OCI-M2 (cell line): ENCODE data around the gene NUDT5.
"Not testable (repeated sequence)": the region's sequence is repeated elsewhere in the genome, so short reads cannot be mapped to it uniquely, and the experiment has no call there.

Experiments used
- DNase-seq: peaks from one replicate; lab custom pipeline; 2025; ENCODE audit not compliant: unreplicated experiment; lab: John Stamatoyannopoulos, UW

NUDT5 gene

DNA sequence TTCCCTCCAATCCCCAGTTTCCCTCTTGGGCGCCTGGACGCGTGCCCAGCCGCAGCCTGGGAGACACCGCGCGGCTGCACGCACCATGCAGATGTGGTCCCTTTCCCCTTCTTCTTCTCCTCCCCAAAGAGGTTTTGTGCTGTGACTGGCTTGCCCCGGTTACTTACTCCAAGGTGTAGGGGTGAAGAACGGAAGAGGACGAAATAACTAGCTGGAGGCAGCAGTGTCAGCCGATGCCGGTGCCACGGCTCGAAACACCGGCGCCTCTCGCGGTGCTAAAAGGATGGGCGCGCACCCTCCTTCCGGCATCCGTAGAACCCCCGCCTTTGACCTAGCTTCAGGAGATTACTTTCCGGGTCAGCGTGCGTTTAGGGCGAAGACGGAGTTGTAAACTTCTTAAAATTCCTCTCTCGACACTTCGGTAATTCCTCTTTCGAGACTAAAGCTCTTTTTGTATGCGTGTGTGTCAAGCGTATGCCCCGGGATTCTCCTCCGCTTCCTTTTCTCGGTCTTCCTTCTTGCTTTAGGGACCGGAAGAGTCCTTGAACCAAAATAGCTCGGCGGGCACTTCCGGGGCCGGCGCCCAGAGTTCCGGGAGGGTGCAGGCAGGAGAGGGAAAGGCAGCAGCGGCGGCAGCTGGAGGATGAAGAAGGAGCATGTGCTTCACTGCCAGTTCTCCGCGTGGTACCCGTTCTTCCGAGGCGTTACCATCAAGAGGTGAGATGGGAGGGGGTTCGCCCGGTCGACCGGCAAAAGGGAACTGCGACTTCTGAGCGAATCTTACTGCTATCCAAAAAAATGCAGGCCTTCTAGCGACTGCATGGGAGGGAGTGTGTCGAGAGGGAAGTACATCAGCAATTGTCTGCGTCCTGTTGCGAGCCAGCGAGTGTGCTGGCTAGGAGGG lies at the start of gene NUDT5, which contains the start of gene CDC123:
Gene NUDT5, minus strand, starts transcription at position 289 of the 904 bp plus-strand sequence. CDS start 9,600 bp downstream, outside the sequence.
Gene CDC123, plus strand, starts transcription at position 586 of the 904 bp plus-strand sequence. Its CDS starts 58 bp downstream, at position 644.
- DNase-seq, result peak; percentile 61

DNA sequence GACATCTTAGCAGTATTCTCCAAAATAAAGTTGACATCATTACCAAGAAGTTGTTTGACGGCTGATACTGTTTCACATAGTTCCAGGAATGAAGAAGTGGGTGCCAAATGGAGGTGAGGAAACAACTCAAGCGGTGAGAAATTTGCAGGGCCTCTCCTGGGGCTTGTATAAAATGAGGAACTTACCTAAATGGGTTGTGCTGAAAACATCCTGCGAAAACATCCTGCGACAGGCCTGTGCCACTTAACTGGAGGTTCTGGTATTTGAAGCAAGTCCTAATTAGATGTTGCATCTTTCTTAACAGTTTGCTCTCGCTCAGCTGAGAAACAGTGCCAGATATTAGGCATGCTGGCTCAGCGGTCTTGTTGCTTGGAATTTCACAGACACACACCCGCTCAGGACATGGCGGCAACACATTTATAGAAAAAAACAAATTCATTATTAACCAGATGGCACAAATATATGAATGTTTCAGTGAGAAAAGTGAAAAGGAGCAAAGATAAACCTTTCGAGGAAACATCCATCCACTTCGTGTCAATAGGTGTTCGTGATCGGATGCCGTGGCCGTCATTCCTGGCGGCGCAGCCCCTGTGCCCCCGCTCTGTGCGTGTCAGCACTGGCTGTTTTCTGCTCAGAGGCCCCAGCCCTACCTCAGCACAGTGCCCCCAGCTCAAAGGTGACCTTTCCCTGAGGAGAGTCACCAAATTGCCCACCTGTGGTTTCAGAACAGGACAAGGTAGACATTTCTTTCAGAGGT lies 48.4 kb upstream of the NUDT5 start:
- no peak for DNase-seq

DNA sequence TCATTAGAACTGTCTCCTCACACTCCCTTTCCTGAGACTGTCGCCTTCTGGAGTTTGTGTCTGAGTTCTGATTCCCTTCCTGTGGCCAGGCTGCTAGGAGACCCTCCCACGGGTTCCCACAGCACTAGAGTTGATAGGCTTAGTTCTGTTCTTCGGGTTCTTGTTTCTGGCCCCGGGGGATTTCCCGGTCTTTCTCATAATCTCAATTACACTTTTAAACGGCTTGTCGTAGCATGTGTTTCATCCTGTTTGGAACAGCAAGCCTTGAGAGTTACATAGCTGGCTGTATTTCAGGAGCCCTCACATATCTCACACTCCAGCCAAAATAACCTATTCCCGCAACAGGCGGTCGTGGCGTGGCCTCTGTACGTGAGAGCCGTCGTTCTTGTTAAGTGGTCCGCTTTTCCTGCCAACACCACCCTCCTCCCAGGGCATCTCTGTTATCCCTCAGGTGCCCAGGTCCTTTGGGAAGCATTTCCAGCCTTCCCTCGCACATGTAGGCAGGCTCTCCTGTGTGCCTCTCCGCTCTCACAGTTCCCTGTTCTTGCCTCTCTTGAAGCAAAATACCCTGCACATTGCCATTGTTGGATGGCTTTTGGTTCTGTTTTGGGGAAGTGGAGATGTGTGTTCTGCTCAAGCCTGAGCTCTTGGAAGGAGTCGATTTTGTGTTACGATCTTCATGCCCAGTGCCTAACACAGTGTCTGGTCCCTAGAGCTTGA lies 46.3 kb upstream of the NUDT5 start:
- no peak for DNase-seq

DNA sequence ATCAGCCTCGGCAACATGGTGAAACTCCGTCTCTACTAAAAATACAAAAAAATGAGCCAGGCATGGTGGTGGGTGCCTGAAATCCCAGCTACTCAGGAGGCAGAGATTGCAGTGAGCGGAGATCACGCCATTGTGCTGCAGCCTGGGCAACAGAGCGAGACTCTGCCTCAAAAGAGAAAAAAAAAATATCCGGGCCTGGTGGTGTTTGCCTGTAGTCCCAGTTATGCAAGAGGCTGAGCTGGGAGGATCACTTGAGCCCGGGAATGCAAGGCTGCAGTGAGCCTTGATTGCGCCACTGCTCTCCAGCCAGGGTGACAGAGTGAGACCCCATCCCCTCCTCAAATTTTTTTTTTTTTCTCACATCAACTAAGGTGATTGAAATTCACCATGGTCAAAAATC lies 43.1 kb upstream of the NUDT5 start:
- no peak for DNase-seq

DNA sequence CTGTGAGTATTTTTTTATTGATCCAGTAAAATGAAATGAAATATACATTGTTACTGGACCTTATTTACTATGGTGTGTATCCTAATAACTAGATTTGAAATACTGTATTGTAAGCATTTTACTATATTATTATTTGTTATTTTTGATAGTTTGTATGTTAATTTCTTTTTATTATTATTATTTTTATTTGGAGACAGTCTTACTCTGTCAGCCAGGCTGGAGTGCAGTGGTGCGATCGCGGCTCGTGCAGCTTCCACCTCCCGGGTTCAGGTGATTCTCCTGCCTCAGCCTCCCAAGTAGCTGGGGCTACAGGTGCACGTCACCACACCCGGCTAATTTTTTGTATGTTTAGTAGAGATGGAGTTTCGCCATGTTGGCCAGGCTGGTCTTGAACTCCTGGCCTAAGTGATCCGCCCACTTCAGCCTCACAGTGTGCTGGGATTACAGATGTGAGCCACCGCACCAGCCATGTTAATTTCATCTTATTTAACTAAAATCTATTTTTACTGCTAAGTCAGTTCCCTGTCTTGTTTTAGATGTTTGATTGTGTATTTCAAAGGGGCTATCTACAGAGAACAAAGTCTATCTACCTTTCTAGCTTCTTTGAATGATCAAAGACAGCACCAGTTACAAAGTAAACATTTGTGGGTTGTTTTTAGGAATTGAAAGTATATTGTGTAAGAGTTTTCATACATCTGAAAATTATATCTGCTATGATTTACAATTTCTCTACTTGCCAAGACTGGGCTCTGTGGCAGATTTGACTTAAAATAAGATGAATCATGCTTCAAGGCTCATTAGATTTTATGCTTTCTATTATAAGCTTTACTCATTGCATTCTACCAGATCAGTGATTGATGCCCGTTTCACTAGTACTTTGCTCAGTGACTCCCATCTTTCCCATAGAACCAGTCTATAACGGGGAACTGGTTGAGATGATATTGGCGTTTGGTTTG lies 41.9 kb upstream of the NUDT5 start:
- DNase-seq, result no peak

DNA sequence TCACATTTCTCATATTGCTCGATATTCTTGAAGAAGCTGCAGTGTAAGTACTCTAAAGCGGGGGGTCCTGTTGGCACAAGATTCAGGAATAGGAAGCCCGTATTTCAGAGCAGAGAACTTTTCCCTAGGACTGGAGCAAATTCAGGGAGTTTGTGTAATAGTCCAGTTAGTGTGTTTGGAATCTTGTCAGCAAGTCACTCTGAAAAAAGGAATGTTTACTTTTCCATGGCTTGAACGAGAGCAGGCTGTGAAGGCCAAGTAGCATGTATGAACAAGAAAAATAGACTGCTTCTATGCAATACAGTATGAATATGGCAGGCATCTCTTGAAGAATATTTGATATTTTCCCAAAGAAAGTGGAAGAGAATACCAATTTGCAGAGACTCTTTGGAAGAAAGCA lies 40.1 kb upstream of the NUDT5 start:
- no peak for DNase-seq

DNA sequence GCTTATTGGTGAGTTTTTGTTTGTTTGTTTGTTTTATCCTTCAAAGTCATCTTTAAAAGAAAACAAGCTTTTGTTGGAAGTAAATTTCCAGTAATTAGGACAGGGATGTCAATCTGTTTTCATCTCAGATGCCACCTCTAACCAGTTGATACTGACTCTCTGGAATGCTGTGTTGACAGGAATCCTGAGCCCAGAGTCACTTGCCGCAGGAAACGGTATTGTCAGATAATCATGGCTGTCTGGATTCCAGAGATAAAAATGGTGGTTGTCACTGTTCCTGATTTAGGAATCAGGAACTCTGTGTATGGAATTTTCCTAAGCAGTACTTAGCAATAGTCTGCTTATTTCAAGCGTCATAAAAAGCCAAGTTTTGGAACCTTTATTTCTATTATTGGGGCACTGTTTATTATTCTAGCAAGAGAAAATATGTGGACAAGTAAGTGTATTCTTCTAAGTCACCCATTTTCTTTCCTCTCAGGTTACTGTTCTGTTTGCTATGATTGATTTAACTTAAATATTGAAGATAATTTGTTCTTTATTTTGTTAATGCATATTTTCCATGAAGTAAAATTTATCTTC lies 39.5 kb upstream of the NUDT5 start:
- DNase-seq, result no peak

DNA sequence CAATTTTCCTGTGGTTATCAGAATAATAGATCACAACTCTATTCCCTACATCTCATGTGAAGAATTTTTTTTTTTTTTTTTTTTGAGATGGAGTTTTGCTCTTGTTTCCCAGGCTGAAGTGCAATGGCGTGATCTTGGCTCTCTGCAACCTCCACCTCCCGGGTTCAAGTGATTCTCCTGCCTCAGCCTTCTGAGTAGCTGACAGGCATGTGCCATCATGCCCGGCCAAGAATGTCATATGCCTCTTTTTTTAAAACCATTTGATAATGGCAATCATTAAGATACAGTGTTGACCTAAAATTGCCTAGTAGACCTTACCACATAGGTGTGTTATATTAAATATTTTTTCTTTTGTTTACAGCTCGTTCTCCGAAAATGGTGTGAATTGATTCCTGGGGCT lies 39.0 kb upstream of the NUDT5 start:
- DNase-seq, result not testable (repeated sequence)

DNA sequence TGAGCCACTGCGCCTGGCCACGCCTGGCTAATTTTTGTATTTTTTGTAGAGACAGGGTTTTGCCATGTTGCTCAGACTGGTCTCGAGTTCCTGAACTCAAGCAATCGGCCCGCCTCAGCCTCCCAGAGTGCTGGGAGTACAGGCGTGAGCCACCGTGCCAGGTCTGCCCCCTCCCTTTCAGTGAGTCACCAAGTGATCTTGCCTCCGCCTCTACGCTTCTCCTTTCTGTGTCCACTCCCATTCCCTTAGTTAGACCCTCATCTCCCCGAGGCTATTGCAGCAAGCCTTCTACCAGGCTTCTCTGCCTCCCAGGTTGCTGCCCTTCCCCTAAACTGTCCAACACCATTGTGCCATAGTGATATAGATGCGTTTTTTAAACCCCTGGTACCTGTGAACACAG lies 33.2 kb upstream of the NUDT5 start:
- DNase-seq, result no peak

DNA sequence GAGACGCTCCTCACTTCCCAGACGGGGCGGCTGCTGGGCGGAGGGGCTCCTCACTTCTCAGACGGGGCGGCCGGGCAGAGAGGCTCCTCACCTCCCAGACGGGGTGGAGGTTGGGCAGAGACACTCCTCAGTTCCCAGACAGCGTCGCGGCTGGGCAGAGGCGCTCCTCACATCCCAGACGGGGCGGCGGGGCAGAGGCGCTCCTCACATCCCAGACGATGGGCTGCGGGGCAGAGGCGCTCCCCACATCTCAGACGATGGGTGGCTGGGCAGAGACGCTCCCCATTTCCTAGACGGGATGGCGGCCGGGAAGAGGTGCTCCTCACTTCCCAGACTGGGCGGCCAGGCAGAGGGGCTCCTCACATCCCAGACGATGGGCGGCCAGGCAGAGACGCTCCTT lies 30.7 kb upstream of the NUDT5 start:
- not testable (repeated sequence) for DNase-seq

DNA sequence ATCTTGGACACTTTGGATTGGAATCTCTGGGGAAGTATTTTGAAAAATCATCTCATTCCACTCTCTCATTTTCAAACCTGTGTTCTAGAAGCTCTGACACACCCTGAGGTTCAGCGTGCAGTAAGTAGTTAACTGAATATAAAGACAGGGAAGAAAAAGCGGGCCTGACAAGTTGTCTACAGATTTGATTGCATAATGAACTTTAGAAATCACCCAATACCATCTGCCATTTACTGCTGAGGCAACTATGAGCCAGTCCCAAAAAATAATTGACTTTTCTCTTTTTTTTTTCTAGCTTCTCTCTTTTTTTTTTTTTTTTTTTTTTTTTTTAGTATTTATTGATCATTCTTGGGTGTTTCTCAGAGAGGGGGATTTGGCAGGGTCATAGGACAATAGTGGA lies 29.8 kb upstream of the NUDT5 start:
- DNase-seq, result no peak

DNA sequence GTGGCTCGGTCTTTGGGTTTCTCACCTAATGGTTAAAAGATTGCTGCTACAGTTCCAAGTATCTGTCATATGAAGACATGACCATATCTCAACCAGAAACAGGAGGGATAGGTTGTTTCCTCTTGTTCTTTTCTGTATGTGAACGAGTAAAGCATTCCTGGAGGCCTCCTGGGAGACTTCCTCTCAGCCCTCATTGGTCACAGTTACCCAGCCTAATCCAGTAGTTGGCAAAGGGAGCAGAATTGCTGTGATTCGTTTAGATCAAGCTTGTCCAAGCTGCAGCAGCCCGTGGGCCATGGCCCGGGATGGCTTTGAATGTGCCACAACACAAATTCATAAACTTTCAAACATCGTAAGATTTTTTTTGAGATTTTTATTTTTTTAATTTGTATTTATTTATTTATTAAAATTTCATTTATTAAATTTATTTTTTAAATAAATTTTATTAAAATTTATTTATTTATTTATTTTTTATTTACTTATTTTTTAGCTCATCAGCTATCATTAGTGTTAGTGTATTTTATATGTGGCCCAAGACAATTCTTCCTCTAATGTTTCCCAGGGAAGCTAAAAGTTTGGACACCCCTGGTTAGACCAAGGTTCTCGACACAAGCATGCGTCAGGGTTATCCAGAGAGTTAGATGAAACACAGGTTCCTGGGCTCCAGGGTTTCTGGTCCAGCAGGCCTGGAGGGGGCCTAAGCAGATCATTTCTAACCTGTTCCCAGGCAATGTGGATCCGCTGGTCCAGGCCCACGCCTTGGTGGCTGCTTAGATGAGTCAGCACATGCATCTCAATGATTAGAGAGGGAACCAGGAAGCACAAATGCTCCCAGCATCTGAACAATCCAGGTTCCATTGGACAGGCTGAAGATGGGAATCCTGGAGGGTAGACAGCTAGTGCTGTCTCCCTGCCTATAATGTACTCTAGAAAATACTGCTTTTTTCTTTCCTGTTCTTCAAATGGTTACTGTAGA lies 25.9 kb upstream of the NUDT5 start:
- DNase-seq, result no peak

DNA sequence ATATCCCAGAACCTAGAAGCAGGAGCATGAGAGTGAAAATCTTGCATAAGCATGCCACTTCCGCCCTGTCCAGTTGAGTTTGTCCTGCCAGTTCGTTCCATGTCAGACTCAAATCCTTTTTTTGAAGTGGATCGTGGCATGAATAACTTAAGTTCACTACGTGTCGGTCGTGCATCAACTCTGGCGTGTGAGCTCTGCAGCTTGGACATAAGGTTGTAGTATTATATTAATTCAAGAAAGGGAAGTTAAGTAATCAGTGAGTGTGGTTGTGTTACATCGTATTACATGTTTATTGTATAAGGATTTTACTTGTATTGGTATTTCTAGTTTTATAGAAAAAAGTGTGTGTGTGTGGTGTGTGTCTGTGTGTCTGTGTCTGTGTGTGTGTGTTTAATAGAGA lies 23.3 kb upstream of the NUDT5 start:
- DNase-seq, result no peak

DNA sequence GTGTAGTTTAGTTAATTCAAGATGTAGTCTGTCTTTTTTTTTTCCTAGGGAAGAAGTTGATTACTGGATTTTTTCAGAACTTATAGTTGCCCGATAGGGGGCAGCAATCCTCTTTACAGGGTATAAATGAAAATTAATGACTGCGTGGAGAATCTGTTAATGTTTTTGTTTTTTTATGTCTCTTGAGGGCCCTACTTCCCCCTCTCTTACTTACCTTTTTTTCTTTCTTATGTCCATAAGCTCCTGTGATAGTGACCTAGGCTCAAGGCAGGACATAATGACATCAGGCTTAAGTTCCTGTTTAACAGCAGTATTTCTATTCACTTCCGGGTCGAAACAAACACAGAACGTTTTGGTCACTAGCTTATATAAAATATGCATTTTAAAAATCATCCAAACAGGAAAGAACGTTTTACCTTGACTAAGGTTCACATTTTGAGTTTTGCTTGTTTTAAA lies 19.1 kb upstream of the NUDT5 start:
- no peak for DNase-seq

DNA sequence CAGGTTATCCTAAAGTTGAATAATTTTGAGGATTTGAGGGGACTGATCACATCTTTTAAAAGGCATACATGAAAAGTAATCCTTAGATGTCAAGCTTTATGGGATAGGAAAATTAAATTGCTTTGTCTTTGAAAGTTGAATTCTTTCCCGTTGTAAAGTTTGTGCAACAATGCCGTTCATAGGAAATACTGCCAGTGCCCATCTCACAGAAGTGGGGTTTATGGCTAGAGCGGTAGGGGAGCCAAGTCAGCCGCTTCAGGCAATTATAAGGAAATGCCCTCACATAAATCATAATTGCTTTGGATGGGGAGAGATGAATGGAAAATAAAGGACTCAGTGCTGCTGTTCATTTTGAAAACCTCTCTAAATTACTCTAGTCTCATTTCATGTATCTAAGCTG lies 18.4 kb upstream of the NUDT5 start:
- DNase-seq, result no peak

DNA sequence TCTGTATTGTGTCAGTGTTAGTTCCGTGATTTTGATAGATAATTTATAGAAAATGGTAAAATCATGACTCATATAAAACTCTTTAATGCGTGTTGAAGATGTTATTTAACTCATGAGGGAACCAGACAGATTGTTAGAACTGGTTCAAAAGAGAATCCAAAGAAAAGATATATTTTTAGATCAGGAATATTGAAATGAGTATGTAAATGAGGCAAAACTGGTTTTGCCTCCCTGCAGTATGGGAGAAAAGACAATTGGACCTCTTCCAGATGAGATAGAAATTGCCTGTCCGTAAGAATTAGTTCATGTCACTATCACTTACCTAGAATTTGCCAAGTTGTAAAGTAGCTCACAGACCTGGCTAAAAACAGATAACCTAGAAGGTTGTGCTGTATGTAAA lies 17.9 kb upstream of the NUDT5 start:
- DNase-seq, result no peak

DNA sequence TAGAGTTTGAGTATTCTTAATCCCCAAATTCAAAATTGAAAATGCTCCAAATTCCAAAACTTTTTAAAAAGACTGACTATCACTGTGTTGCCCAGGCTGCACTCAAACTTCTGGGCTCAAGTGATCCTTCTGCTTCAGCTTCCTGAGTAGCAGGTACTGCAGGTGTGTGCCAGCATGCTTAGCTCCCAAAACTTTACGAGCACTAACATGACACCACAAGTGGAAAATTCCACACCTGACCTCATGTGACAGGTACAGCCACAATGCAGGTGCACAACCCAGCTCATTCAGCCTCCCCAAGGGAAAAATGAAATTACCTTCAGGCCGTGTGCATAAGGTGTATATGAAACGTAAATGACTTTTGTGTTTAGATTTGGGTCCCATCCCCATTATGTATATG lies 16.8 kb upstream of the NUDT5 start:
- DNase-seq, result no peak

DNA sequence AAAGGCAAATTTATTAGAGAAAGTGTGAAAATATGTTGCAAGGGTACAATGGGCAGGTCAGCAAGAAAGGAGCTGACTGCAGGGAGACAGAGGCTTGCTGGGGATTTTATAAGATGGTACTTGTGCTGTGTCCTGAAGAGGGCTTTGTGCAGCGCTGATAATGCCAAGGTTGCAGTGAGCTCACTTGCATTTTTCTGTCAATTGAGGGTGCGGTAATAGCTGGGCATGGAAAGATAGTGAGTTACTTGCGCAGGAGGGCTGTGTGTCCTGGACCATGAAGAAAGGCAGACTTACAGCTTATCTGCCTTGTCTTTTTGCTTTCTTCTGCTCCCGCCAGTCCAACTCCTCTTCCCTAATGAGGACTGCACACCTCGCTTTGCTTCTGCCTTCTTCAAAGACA lies 12.8 kb upstream of the NUDT5 start:
- no peak for DNase-seq

DNA sequence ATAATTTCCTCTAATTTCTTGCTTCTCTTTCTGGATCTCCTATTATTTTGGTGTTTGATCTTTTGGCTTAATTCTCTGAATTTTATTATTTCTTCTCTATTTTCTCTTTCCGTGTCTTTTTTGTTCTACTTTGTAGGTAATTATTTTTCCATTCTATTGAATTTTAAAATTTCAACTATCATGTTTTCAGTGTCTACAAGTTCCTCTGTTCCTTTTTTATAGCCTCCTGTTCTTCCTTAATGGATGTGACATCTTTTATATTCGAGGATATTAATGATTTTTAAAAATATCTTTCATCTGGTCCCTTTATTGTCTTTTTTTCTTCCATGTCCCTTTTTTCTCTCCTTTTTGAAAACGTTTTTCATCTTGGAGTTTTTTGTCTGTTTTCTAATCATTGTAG lies 11.4 kb upstream of the NUDT5 start:
- no peak for DNase-seq
